ENCODE data around the gene CDH23. TPM values are rescaled to one million over a fixed set of nuclear protein-coding genes. Genes with fewer than 3 reads are reported as not detected.

Gene CDH23
- polyA plus RNA-seq, 2 of the 4 experiments (the other 2 are of a cell fraction) = 1.1 to 2.3 TPM

DNA sequence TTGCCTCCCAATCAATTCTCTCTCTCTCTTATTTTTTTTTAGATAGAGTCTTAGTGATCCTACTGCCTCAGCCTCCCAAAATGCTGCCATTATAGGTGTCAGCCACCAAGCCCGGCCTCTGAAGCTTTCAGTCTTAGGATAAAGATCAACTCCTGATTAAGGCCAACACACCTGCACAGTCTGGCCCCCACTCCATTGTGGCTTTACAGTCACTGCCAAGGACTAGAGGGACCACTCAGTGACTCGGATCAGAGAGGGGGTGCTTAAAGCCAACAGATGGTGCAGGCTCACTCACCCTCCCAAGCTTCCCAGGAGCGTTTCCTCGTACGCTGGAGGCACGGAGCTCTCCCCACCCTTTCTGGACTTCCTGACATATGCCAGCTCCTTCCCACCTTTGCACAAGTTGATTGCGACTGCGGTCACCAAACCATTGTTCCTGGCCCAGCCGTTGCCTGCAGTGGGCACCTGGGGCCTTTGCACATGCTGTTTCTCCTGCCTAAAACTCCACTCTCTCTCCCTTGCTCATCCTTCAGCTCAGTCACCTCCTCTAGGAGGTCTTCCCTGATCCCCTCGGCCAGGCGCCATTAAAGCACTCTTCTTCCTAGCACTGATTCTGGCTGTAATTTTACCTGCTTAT lies 1.7 kb upstream of the CDH23 start:
- Histone ChIP-seq H3K4me1 (peaks cover 7% of the 10 kb centered on the region; the same call in 1 of the 3 replicates), H3K27ac (no peak overlapping the region), H3K9me3 (no peaks in the 10 kb centered on the region), H3K4me3 (no peak overlapping the region), H3K4me2 (no peak overlapping the region)
- TF ChIP-seq HES2 (IDR thresholded peaks at IDR 0.05) = no peak
- TF ChIP-seq CEBPB (IDR thresholded peaks at IDR 0.05) = no peak
- TF ChIP-seq CBX2 (IDR thresholded peaks at IDR 0.05; ENCODE audit: borderline replicate concordance, low read depth) = no peak
- TF ChIP-seq RARB (CRISPR knock-in tag; IDR thresholded peaks at IDR 0.05) = no peak
- TF ChIP-seq JUN (IDR thresholded peaks at IDR 0.05) = no peak
- TF ChIP-seq RCOR1 (IDR thresholded peaks at IDR 0.05; ENCODE audit: low read depth, low read length) = no peak
- no peak for TF ChIP-seq FOXS1 (CRISPR knock-in tag; IDR thresholded peaks at IDR 0.05)
- TF ChIP-seq PBX3 (IDR thresholded peaks at IDR 0.05) = no peak
- TF ChIP-seq ZSCAN20 (CRISPR knock-in tag; IDR thresholded peaks at IDR 0.05) = no peak
- no peak for TF ChIP-seq GATA3 (IDR thresholded peaks at IDR 0.05; ENCODE audit: borderline replicate concordance)
- TF ChIP-seq, protein P1, sequence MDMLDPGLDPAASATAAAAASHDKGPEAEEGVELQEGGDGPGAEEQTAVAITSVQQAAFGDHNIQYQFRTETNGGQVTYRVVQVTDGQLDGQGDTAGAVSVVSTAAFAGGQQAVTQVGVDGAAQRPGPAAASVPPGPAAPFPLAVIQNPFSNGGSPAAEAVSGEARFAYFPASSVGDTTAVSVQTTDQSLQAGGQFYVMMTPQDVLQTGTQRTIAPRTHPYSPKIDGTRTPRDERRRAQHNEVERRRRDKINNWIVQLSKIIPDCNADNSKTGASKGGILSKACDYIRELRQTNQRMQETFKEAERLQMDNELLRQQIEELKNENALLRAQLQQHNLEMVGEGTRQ (IDR thresholded peaks at IDR 0.05) = no peak
- TF ChIP-seq BHLHE40 (IDR thresholded peaks at IDR 0.05; ENCODE audit: low read depth, low read length) = no peak
- no peak for TF ChIP-seq EHF (CRISPR knock-in tag; IDR thresholded peaks at IDR 0.05)
- no peak for TF ChIP-seq FOSL2 (IDR thresholded peaks at IDR 0.05)
- TF ChIP-seq FOSL2 (CRISPR knock-in tag; IDR thresholded peaks at IDR 0.05) = no peak
- ChIA-PET CTCF (interaction anchor here (0.6 to 47.4 kb wide), 37 partner anchors 9 to 502 kb away, joined by 3 to 977 read pairs (median 6); partner anchors contain the start of genes SLC29A3 and VSIR), POLR2A (interaction anchor here (1.9 kb wide), 1 partner anchor 76 kb away, joined by 22 read pairs; the partner anchor contains the start of gene SLC29A3)
- 95% methylated on average over 11 of the region's 11 CpGs for WGBS (ENCODE audit: missing lambda C conversion rate)
- FAIRE-seq (no peak), DNase-seq (ENCODE audit: low read depth in 1 of 2, low spot score in 1 of 2) (no peak), ATAC-seq (no peak)

DNA sequence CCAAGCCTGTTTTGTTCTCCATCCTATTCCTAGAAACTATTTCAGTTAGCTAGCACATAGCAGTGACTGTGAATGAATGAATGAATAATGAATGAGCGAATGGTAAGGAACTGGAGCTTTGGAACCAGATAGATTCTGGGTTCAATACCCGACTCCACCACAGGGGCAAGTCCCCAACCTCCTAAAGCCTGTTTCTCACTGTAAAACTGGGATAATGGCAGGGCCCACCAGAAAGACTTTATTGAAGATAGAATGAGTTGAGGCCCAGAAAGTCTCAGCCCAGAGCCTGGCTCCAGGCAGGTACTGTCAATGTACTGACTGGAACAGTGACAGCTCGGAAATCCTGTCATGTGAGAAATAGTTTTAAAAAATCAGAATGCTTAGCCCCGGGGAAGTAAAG lies 1.1 kb upstream of the CDH23 start:
- TF ChIP-seq RFX5 (IDR thresholded peaks at IDR 0.05) (no peak), ZNF302 (CRISPR knock-in tag; IDR thresholded peaks at IDR 0.05) (no peak)
- WGBS (ENCODE audit: missing lambda C conversion rate) = 84% methylated on average over 4 of the region's 4 CpGs
- Histone ChIP-seq H3K4me3 (no peak overlapping the region), H3K4me2 (peak overlapping the region; percentile 100), H3K4me1 (peaks cover 7% of the 10 kb centered on the region; the same call in 1 of the 3 replicates), H3K27ac (peak overlapping the region in 1 of 2 experiments; percentile 91; a peak in 2 of 6 replicates), H3K9me3 (no peaks in the 10 kb centered on the region)
- CTCF ChIA-PET = interaction anchor here (0.6 to 47.4 kb wide), 62 partner anchors 9 to 864 kb away, joined by 3 to 977 read pairs (median 4); partner anchors contain the start of genes SLC29A3 and VSIR
- ATAC-seq = peak in 1 of 2 experiments; percentile 53; a peak in 3 of 6 replicates
- POLR2A ChIA-PET = interaction anchor here (0.6 to 1.9 kb wide), 2 partner anchors 9 to 77 kb away, joined by 3 to 22 read pairs; partner anchors contain the start of gene SLC29A3
- FAIRE-seq = no peak
- peak; percentile 16 to 69 for DNase-seq (ENCODE audit: low read depth in 1 of 2, low spot score in 1 of 2)

DNA sequence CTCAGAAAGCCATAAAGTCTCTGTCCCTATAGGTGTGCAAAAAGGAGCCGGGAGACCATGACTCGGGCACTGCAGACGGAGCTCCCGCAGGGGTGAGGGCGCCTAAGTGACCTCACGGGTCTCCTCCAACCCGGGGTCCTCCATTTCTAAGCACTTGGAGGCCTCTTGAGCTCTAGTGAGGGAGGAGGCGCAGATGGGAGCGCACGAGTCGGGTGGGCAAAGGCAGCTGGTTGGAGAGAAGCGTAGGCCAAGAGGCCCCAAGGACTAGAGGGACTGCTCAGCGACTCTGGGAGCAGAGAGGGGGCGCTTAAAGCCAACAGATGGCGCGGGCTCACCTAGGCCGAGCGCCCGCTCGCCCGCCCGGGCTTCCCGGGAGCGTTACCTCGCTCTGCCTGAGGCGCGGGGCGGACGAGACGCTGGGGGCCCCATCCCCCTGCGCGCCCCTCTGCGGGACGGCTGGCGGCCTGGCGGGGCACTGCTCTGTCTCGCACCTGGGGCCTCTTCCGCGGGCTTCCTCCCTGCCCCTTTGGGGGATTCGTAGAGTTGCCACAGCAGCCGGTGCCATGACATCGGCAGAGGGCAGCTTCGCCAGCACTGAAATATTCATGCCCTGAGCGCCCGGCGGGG lies 523 bp upstream of the CDH23 start:
- H3K4me1 ChIP-seq = peaks cover 7% of the 10 kb centered on the region; the same call in 1 of the 3 replicates
- H3K27ac ChIP-seq = peak overlapping the region; percentile 71 to 91
- no peaks in the 10 kb centered on the region for H3K9me3 ChIP-seq
- TF ChIP-seq JUN (IDR thresholded peaks at IDR 0.05) (peak in 1 of 2 experiments; percentile 21; a peak in 1 of 5 replicates), MAFK (IDR thresholded peaks at IDR 0.05; ENCODE audit: partially characterized antibody) (no peak), SMC3 (IDR thresholded peaks at IDR 0.05) (peak; percentile 75), RAD21 (conservative IDR thresholded peaks at IDR 0.05 in 1 of 2, IDR thresholded peaks at IDR 0.05 in 1 of 2) (peak; percentile 80 to 92)
- TF ChIP-seq, protein P2, sequence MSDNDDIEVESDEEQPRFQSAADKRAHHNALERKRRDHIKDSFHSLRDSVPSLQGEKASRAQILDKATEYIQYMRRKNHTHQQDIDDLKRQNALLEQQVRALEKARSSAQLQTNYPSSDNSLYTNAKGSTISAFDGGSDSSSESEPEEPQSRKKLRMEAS (IDR thresholded peaks at IDR 0.05) = peak; percentile 36; the same call in 1 of the 2 replicates
- TF ChIP-seq, protein P3, sequence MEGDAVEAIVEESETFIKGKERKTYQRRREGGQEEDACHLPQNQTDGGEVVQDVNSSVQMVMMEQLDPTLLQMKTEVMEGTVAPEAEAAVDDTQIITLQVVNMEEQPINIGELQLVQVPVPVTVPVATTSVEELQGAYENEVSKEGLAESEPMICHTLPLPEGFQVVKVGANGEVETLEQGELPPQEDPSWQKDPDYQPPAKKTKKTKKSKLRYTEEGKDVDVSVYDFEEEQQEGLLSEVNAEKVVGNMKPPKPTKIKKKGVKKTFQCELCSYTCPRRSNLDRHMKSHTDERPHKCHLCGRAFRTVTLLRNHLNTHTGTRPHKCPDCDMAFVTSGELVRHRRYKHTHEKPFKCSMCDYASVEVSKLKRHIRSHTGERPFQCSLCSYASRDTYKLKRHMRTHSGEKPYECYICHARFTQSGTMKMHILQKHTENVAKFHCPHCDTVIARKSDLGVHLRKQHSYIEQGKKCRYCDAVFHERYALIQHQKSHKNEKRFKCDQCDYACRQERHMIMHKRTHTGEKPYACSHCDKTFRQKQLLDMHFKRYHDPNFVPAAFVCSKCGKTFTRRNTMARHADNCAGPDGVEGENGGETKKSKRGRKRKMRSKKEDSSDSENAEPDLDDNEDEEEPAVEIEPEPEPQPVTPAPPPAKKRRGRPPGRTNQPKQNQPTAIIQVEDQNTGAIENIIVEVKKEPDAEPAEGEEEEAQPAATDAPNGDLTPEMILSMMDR (IDR thresholded peaks at IDR 0.05) = peak; percentile 77
- FAIRE-seq = no peak
- peak; percentile 75 to 76 for DNase-seq (ENCODE audit: low read depth in 1 of 2, low spot score in 1 of 2)
- peak overlapping the region; percentile 100 for H3K4me2 ChIP-seq
- H3K4me3 ChIP-seq = peak overlapping the region; percentile 58
- CTCF ChIA-PET = interaction anchor here (0.6 to 47.4 kb wide), 66 partner anchors 8 to 864 kb away, joined by 3 to 977 read pairs (median 4); partner anchors contain the start of genes SLC29A3 and VSIR
- peak; percentile 86 to 94 for ATAC-seq
- POLR2A ChIA-PET = interaction anchor here (0.6 to 1.9 kb wide), 4 partner anchors 9 to 377 kb away, joined by 3 to 22 read pairs (median 6); partner anchors contain the start of genes SLC29A3 and VSIR
- WGBS (ENCODE audit: missing lambda C conversion rate) = 29% methylated on average over 20 of the region's 46 CpGs

All from A549 (cell line).